GM21447 (cell line): ENCODE results near the gene NECAB2.

Experiments used
- ATAC-seq: cut with Tn5 transposase; IDR thresholded peaks from one replicate; pipeline ENCODE4 v1.9.1; 2021; ENCODE audit not compliant: unreplicated experiment

Gene NECAB2

GRCh38 chr16:83965444-83966152 is 2.4 kb upstream of the NECAB2 start:
- no peak for ATAC-seq

- ATAC-seq = no peak
These were observed 1.8 kb upstream of the NECAB2 start for GRCh38 chr16:83966153-83966696.

DNA sequence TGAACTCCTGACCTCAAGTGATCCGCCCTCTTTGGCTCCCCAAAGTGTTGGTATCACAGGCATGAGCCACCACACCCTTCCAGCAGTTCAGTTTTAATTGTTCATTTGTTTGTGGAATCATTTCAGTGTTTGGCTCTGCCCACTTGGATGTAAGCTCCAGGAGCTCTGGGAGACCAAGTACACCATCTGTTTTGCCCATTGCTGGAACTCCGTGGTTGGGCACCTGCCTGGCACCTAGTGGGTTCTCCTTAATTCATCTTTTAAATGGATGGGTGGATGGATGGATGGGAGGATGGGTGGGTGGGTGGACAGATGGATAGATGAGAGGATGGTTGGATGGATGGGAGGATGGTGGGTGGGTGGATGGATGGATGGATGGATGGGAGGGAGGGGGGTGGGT is 953 bp upstream of the NECAB2 start:
- ATAC-seq = no peak

- no peak for ATAC-seq
These were observed 335 bp downstream of the NECAB2 start for GRCh38 chr16:83968306-83968851.

GRCh38 chr16:83968891-83969649 is 1.0 kb downstream of the NECAB2 start:
- no peak for ATAC-seq

DNA sequence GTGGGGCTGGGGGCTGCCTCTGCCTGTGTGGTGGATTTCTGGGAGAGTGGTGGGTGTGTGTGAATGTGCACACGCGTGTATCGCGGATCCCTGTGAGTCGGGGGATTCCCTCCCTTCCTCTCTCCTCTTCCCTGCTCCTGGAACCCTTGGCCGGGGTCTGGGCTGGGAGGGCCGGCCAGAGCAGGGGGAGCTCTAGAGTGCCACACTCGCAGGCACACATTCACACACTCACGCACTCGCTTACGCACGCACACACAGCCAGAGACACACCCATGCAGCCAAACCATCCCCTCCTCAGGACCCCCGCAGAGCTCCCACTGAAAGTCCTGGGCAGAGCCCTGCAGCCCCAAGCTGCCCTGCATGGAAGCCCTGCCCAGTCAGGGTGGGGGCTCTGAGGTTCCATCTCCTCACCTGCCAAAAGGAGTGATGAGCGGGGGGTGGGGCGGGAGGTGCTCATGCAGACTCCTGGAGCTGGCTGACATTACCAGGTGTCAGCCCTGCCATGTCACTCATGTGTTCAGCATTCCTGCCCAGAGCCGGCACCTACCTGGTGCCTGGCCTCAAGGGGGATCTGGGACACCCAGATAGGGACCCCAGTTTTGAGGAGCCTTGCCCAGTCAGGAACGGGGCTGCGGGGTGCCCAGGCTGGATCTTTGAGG is 1.9 kb downstream of the NECAB2 start:
- ATAC-seq = no peak

DNA sequence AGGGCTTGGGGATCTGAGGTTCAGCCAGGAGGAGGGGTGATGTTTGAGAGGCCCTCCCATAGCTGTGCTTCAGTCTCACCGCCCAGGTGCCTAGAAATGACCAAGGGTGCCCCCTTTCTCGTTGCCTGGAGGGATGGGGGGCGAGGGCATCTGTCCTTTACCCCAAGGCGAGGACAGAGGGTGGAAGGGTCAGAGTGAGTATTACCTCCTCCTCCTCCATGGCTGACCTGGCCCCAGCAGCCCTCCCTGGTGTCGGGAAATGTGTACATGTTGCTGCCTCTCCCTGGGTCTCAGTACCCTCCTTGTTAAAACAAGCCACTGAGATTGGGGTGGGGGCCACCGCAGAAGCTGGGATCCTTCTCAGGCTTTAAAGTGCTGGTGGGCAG is 2.4 kb downstream of the NECAB2 start:
- no peak for ATAC-seq

- no peak for ATAC-seq
These were observed 3.4 kb downstream of the NECAB2 start for GRCh38 chr16:83971165-83972130.

DNA sequence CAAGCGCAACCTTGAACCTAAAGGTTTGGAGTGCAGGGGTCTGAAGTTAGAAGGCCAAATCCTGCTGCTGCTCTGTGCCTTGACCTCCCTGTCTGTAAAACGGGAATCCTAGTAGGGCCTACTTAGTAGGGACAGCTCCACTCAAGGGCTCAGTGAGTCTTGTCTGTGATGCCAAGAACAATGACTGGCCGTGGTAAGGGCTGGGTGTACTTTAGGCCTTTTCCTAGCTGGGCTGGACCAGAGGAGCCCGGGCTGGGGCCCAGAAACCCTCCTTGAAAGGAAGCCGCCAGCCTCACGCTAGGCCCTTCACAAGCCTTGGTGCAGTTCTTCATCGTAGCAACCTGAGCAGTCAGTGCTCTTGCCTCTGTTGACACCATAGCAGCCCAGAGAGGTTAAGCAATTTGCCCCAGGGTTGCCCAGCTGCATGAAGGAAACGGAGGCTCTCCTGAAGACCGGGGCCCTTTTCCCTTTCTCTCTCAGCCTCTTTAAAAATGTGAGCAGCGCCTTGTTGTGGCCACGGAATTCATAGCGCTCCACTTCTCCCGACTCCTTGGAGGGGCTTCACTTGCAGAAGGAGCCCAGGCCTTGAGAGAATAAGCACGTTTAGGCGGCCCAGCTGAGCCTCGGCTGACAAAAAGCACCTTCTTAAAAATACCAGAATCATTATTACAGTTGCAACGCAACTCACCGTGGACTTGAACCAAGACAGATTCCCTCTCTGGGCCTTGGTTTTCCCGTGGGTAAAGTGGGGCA is 4.4 kb downstream of the NECAB2 start:
- no peak for ATAC-seq

DNA sequence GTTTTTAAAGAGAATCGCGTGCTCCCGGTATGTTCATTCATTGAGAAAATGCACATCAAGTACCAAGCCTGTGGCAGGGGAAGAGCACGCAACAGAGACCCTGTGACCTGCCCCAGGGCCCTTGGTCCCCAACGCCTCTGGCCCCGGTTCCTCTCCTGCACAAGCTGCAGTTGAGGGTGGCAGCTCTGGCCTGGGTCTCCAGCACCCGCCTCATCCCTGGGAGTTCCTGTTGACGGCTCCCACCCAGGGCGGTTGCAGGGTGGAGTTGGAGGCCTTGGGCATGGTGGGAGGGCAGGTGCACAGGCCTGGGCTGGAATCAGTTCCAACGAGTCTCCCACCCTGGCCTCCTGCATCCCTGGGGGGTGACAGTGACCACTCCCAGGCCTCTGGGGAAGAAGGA is 5.0 kb downstream of the NECAB2 start:
- no peak for ATAC-seq

DNA sequence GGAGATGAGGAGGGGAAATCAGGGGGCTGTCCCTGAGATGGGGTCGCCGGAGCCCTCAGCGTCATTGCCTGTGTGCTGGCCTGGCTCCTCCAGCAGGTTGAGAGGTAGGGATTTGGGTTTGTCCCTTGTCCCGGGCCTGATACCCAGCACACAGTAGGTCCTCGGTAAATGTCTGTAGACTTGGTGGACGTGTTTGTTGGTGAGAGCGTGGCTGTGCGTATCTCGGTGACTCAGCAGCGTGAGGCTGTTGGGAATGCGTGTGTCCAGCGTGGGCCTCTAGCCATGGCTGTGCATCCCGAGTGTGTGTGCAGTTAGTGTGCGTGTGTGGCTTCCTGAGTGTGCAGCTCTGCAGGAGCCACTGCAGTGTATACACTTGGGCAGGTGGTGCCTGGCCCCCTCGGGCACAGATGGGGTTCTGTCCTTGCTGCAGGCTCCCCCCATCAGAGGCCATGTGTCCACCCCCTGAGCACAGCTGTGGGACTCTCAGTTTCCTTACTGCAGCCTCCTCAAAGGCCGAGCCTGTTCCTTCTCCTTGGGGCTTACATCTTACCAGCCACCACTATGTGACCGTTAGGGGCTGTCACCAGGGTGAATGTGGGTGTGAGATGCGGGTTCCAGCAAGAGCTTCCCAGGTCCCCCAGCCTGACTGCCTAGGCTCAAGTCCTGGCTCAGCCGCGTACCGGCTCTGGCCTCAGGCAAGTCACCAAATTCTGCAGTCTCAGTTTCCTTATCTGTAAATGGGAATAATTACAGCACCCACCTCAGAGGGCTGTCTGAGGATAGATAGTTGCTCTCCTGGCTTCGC is 5.7 kb downstream of the NECAB2 start:
- no peak for ATAC-seq

DNA sequence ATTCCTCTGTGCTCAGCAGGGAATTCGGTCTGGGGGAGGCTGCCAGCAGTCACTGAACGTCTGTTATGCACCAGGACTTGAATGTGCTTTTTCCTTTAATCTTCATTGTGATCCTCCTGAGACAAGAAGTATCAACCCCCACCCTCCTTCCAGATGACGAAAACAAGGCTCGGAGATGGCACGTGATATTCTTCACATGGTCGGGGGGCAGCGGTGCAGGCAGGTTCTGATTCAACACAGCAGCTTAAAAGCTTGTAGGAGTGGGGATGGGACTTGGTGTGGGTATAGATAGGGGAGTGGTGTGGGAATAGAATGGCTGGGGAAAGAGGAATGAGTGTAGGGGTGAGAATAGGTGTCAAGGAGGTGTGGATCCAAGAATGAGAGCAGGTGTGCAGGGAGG is 6.4 kb downstream of the NECAB2 start:
- no peak for ATAC-seq

DNA sequence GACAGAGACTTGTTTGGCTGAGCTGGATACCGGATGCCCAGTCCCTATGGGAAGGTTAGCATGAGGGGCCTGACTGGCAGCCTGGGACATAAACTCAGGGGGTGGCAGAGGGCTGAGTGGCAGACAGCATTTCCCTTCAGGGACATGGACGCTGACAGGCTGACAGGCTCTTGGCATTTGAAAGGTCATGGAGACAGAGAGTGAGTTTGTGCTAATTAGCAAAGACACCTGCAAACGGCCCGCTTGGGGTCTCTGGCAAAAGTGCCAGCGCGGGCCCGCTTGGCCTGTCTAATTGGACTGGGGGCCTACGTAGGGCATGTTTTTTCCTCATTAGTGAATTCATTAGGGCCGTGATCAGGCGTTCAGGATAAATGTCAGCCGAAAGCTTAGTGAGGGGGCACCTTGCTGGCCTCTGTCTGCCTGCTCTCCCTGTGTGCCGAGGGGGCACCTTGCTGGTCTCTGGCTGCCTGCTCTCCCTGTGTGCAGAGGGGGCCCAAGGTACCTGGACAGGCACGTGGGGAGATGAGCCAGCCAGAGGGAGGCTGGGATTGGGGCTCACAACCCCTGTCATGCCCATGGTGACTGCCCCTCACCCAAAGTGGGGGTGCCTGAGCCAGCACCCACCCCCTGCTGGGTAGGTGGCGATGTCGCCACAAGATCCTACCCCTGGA is 7.7 kb downstream of the NECAB2 start:
- ATAC-seq = no peak

DNA sequence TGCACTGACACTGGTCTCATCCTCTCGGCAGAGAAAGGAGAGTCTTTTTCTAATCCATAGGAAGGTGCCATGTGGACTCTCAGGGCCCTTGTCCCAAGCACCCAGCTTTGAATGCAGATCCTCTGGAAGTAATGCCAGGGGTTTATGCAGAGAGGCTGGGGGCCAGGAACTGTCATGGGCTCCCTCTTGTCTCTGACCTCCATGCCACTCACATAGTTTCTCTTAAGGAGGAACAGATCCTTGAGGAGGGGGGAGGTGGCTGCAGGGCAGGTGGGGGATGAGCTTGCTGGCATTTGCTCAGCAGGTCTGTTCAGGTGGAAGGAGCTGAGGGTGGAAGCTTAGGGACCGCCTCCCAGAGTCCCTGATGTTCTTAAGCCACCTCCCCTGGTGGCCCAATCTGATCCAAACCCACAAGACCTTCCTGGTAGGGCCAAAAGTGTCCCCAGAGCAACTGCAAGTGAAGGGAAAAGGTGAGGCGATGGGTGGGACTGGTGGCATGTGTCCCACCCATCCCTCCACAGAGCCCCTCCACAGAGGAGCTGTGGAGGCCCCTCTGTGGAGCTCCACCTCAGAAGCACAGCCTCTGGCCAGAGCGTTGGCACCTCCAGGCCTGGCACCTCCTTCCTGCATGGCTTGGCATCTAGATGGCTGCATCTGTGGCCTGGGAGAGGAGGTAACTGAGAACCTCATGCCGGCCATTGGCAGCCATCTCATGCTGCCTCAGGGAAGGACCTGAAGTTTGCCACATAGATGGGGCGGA is 9.2 kb downstream of the NECAB2 start:
- ATAC-seq = no peak

GRCh38 chr16:83978401-83978904 is 10.4 kb downstream of the NECAB2 start:
- ATAC-seq = no peak

DNA sequence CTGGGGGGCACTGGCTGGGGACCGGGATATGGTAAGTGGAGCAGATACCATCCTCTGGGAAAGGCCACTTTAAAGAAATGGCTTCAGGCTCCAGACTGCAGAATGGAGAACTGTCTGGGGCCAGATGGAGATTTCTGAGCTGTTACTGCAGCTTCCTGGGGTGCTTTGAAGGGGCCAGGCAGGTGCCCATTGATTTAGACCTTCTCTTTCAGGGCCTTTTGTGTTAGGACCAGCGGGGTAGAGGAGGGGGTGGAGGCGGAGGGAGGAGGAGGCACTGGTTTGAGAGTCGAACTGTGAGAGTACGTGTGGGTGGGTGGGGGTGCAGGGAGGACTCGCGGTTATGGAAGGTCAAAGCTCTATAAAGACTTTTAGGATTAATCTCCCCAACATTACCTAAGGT is 11.4 kb downstream of the NECAB2 start:
- no peak for ATAC-seq

DNA sequence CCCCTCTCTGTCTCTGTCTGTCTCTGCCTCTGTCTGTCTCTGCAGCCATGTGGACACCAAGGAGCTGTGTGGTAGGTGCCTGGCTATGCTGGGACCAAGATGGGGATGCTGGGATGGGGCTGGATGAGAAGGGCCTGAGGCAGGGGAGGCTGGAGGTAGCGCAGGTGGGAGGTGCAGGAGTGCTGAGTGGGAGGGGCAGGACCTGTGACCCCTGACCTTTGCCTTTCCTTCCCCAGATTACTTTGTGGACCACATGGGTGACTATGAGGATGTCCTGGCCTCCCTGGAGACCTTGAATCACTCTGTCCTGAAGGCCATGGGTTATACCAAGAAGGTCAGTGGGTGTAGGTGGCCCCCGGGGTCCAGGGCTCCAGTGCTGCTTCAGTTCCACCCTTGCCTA is 12.8 kb downstream of the NECAB2 start:
- no peak for ATAC-seq
